Measurements from ENCODE around the gene TBCK.
"Not testable (repeated sequence)": the region's sequence is repeated elsewhere in the genome, so short reads cannot be mapped to it uniquely, and the experiment has no call there.

The TBCK gene

DNA sequence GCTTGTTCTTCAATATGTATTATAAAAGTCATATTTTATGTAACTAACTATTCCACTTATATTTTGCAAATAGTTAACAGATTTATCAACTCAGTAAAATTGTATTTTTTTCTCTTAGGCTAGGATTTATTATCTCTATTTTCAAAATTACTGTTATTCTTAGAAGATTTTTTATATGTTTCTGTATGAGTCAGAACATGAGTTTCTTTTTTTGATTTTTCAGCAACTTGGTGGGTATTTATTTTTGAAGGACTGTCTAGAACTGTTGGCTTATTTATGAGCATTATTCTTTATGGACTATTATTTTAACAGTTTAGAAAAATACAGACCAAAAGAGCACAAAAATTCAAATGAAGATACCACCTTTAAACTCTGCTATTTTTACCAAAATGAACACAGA, 7.1 kb upstream of the TBCK start:
- Histone ChIP-seq H3K27ac (no peak overlapping the region), H3K36me3 (peaks cover 44% of the 10 kb centered on the region), H3K9ac (no peak overlapping the region), H3K4me2 (no peak overlapping the region), H3K9me3 (peaks cover 14% of the 10 kb centered on the region), H3K4me3 (no peak overlapping the region), H3K27me3 (no peaks in the 10 kb centered on the region), H3K4me1 (peaks cover 4% of the 10 kb centered on the region), H4K20me1 (peaks cover 43% of the 10 kb centered on the region)
- no peak for TF ChIP-seq Cebpa-rat (IDR thresholded peaks at IDR 0.05)

DNA sequence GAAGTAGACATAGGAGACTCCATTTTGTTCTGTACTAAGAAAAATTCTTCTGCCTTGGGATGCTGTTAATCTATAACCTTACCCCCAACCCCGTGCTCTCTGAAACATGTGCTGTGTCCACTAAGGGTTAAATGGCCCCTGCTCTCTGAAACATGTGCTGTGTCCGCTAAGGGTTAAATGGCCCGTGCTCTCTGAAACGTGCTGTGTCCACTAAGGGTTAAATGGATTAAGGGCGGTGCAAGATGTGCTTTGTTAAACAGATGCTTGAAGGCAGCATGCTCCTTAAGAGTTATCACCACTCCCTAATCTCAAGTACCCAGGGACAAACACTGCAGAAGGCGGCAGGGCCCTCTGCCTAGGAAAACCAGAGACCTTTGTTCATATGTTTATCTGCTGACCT, 5.8 kb upstream of the TBCK start:
- Histone ChIP-seq H3K4me1 (peaks cover 17% of the 10 kb centered on the region), H3K9me3 (peaks cover 14% of the 10 kb centered on the region), H4K20me1 (peaks cover 43% of the 10 kb centered on the region), H3K36me3 (peaks cover 31% of the 10 kb centered on the region)
- H3K4me3 ChIP-seq, H3K27ac ChIP-seq, H3K9ac ChIP-seq, H3K27me3 ChIP-seq, H3K4me2 ChIP-seq: not testable (repeated sequence)

DNA sequence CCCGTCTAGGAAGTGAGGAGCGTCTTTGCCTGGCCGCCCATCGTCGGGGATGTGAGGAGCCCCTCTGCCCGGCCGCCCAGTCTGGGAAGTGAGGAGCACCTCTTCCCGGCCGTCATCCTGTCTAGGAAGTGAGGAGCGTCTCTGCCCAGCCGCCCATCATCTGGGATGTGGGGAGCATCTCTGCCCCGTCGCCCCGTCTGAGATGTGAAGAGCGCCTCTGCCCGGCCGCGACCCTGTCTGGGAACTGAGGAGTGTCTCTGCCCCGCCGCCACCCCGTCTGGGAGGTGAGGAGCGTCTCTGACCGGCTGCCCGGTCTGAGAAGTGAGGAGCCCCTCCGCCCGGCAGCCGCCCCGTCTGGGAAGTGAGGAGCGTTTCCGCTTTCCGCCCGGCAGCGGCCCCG, 5.2 kb upstream of the TBCK start:
- not testable (repeated sequence) for H3K27me3 ChIP-seq, H3K4me3 ChIP-seq

GRCh38 chr4:106320235-106320634, 4.2 kb upstream of the TBCK start:
- no peak overlapping the region for H3K4me2 ChIP-seq
- H3K9me3 ChIP-seq = peaks cover 14% of the 10 kb centered on the region
- peaks cover 43% of the 10 kb centered on the region for H4K20me1 ChIP-seq
- no peak for TF ChIP-seq Cebpa-rat (IDR thresholded peaks at IDR 0.05)
- no peaks in the 10 kb centered on the region for H3K27me3 ChIP-seq
- no peak overlapping the region for H3K27ac ChIP-seq
- H3K4me1 ChIP-seq = peaks cover 17% of the 10 kb centered on the region
- H3K4me3 ChIP-seq = no peak overlapping the region
- peaks cover 21% of the 10 kb centered on the region for H3K36me3 ChIP-seq
- no peak overlapping the region for H3K9ac ChIP-seq

More for the DNA sequence above, 5.2 kb upstream of the TBCK start:
- Histone ChIP-seq H3K4me1 (peaks cover 17% of the 10 kb centered on the region), H4K20me1 (peaks cover 43% of the 10 kb centered on the region), H3K36me3 (peaks cover 26% of the 10 kb centered on the region), H3K9me3 (peaks cover 14% of the 10 kb centered on the region)
- H3K27ac ChIP-seq, H3K4me2 ChIP-seq, H3K9ac ChIP-seq: not testable (repeated sequence)

DNA sequence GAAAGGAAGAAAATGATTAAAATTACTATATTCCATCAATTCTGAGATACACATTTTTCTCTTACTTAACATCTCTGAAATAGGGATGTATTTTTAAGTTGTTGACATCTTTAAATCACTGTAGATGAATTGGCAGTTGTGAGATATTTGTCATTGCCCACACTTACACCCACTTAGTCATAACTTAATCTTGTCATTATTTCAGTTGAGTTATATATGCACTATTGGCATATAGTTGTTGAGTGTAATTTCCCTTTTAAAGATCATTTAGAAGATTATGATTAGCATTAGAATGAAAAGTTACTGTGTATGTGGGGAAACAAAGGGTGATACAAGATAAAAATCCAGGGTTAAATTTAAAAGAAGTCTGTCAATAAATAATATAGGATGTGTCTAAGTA, 2.5 kb upstream of the TBCK start:
- Histone ChIP-seq H3K27ac (no peak overlapping the region), H3K36me3 (peaks cover 21% of the 10 kb centered on the region), H3K4me1 (peaks cover 34% of the 10 kb centered on the region), H3K4me3 (no peak overlapping the region), H3K9ac (no peak overlapping the region), H3K9me3 (peaks cover 14% of the 10 kb centered on the region), H3K27me3 (no peaks in the 10 kb centered on the region), H4K20me1 (peaks cover 32% of the 10 kb centered on the region), H3K4me2 (no peak overlapping the region)
- no peak for TF ChIP-seq Cebpa-rat (IDR thresholded peaks at IDR 0.05)

DNA sequence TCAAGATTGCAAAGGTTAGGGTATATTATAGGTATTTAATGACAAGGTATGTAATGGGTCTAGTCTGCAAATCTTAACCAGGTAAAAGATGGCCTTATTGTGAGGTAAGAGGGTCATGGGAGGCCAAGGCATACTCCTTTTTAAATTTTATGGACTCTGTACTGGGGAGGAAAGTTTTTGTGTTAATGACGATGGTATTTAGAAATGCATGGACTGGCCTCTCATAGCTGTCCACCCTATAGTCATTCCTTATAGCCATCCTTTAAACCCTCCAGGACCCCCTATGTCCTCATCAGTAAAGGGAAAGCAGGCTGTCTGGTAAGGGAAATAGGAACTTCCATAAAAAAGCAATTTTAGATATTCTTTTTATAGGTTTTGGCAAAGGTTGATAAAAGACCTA, 1.8 kb upstream of the TBCK start:
- Histone ChIP-seq H3K9me3 (peaks cover 14% of the 10 kb centered on the region), H4K20me1 (peaks cover 25% of the 10 kb centered on the region; the same call in 1 of the 2 replicates), H3K4me2 (peak overlapping the region; percentile 91), H3K27me3 (no peaks in the 10 kb centered on the region), H3K9ac (no peak overlapping the region; the same call in 1 of the 2 replicates), H3K27ac (no peak overlapping the region), H3K4me3 (peak overlapping the region; percentile 85), H3K4me1 (peaks cover 41% of the 10 kb centered on the region), H3K36me3 (peaks cover 21% of the 10 kb centered on the region)
- TF ChIP-seq Cebpa-rat (IDR thresholded peaks at IDR 0.05) = no peak

GRCh38 chr4:106316773-106317409, 882 bp upstream of the TBCK start:
- Histone ChIP-seq H3K4me3 (peak overlapping the region; percentile 85), H3K9ac (peak overlapping the region; percentile 92), H3K36me3 (peaks cover 15% of the 10 kb centered on the region), H3K27ac (peak overlapping the region; percentile 97), H3K4me2 (peak overlapping the region; percentile 91), H4K20me1 (peaks cover 16% of the 10 kb centered on the region; the same call in 1 of the 2 replicates), H3K9me3 (peaks cover 14% of the 10 kb centered on the region), H3K4me1 (peaks cover 48% of the 10 kb centered on the region), H3K27me3 (no peaks in the 10 kb centered on the region)
- TF ChIP-seq Cebpa-rat (IDR thresholded peaks at IDR 0.05) = no peak

DNA sequence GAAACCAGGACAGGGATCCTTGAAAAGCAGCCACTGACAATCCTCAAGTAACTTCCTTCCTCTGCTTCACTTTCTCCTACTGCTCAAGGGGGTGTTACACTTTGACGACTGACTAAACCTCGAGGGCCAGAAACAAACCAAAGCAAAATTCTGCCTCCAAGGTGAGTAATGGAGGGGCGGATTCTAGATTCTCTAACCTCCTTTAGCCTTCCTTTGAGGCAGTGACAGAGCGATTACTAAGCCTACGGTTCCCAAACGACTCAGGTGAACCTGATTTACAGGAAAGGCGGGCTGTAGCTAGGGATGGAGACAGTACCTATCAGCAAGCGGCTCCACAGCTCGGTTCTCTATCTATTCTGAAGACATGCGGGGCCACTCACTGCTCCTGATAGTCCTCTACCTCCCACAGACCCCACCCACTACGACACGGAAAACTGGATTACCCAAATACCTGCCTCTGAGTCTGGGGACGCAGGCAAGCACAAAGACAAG, 487 bp downstream of the TBCK start:
- Histone ChIP-seq H4K20me1 (peaks cover 8% of the 10 kb centered on the region; the same call in 1 of the 2 replicates), H3K27me3 (no peaks in the 10 kb centered on the region), H3K4me3 (peak overlapping the region; percentile 85), H3K4me2 (peak overlapping the region; percentile 83), H3K27ac (peak overlapping the region; percentile 97), H3K36me3 (peaks cover 5% of the 10 kb centered on the region), H3K4me1 (peaks cover 48% of the 10 kb centered on the region), H3K9ac (peak overlapping the region; percentile 92), H3K9me3 (peaks cover 5% of the 10 kb centered on the region)
- no peak for TF ChIP-seq Cebpa-rat (IDR thresholded peaks at IDR 0.05)

DNA sequence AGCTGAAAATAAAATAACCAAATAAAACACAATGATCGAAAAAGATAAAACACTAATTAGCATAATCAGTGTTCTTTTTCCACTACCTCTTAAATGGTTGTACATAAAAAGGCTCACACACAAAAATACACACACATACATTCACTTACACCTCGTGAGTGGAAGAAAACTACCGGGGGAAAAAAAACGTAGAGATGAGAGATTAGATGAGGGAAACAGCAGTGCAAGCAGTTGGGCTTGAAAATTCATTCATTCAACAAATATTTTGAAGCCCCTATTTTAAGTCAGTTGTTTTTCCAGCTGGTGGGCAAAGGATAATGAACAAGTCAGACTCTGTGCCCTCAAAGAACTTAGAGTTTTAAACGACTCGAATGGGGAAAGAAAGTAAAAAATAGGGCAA, 1.0 kb downstream of the TBCK start:
- no peak for TF ChIP-seq Cebpa-rat (IDR thresholded peaks at IDR 0.05)
- peak overlapping the region; percentile 83 for H3K4me2 ChIP-seq
- peak overlapping the region; percentile 85 for H3K4me3 ChIP-seq
- peaks cover 48% of the 10 kb centered on the region for H3K4me1 ChIP-seq
- H4K20me1 ChIP-seq = peaks cover 2% of the 10 kb centered on the region; the same call in 1 of the 2 replicates
- no peaks in the 10 kb centered on the region for H3K9me3 ChIP-seq
- H3K27me3 ChIP-seq = no peaks in the 10 kb centered on the region
- H3K9ac ChIP-seq = peak overlapping the region; percentile 92
- peak overlapping the region; percentile 97 for H3K27ac ChIP-seq
- no peaks in the 10 kb centered on the region for H3K36me3 ChIP-seq

GRCh38 chr4:106312997-106313522, 2.9 kb downstream of the TBCK start:
- Histone ChIP-seq H3K4me2 (peak overlapping the region; percentile 10; the same call in 1 of the 2 replicates), H3K9me3 (no peaks in the 10 kb centered on the region), H3K36me3 (peaks cover 8% of the 10 kb centered on the region), H3K9ac (no peak overlapping the region), H3K27me3 (no peaks in the 10 kb centered on the region), H4K20me1 (no peaks in the 10 kb centered on the region; the same call in 1 of the 2 replicates), H3K4me3 (no peak overlapping the region), H3K27ac (no peak overlapping the region), H3K4me1 (peaks cover 43% of the 10 kb centered on the region)
- TF ChIP-seq Cebpa-rat (IDR thresholded peaks at IDR 0.05) = no peak
